Measurements from ENCODE around the gene GARS1.
A peak's percentile ranks its signal among the peaks of the same experiment; 100 is the strongest.

Gene GARS1

GRCh38 chr7:30656006-30656957 lies 61.6 kb downstream of the GARS1 start:
- no peak for DNase-seq (ENCODE audit: low read depth)

GRCh38 chr7:30657131-30657530 lies 62.5 kb downstream of the GARS1 start:
- DNase-seq (ENCODE audit: low read depth) = no peak

GRCh38 chr7:30658479-30659074 lies 63.9 kb downstream of the GARS1 start:
- DNase-seq (ENCODE audit: low read depth) = no peak

- no peak for DNase-seq (ENCODE audit: low read depth)
These were observed 64.6 kb downstream of the GARS1 start for GRCh38 chr7:30659312-30659711.

- DNase-seq (ENCODE audit: low read depth) = no peak
These were observed 65.9 kb downstream of the GARS1 start for GRCh38 chr7:30660331-30661255.

GRCh38 chr7:30661926-30662325 lies 67.2 kb downstream of the GARS1 start:
- no peak for DNase-seq (ENCODE audit: low read depth)

- no peak for DNase-seq (ENCODE audit: low read depth)
These were observed 67.8 kb downstream of the GARS1 start for GRCh38 chr7:30662431-30662939.

GRCh38 chr7:30663414-30663813 lies 68.7 kb downstream of the GARS1 start:
- DNase-seq (ENCODE audit: low read depth) = no peak

GRCh38 chr7:30664184-30664885 lies 69.7 kb downstream of the GARS1 start:
- DNase-seq (ENCODE audit: low read depth) = no peak

GRCh38 chr7:30665043-30665442 lies 70.4 kb downstream of the GARS1 start:
- no peak for DNase-seq (ENCODE audit: low read depth)

GRCh38 chr7:30665449-30665848 lies 70.8 kb downstream of the GARS1 start:
- no peak for DNase-seq (ENCODE audit: low read depth)

GRCh38 chr7:30667172-30667571 lies 72.5 kb downstream of the GARS1 start:
- no peak for DNase-seq (ENCODE audit: low read depth)

- no peak for DNase-seq (ENCODE audit: low read depth)
These were observed 73.4 kb downstream of the GARS1 start for GRCh38 chr7:30668102-30668501.

GRCh38 chr7:30671793-30672465 lies 77.3 kb downstream of the GARS1 start:
- peak; percentile 13 for DNase-seq (ENCODE audit: low read depth)

GRCh38 chr7:30674420-30674819 lies 79.7 kb downstream of the GARS1 start:
- DNase-seq (ENCODE audit: low read depth) = no peak

GRCh38 chr7:30674876-30675275 lies 80.2 kb downstream of the GARS1 start:
- no peak for DNase-seq (ENCODE audit: low read depth)

- no peak for DNase-seq (ENCODE audit: low read depth)
These were observed 84.1 kb downstream of the GARS1 start for GRCh38 chr7:30678805-30679204.

GRCh38 chr7:30679664-30680063 lies 85.0 kb downstream of the GARS1 start:
- DNase-seq (ENCODE audit: low read depth) = no peak

- DNase-seq (ENCODE audit: low read depth) = no peak
These were observed 86.7 kb downstream of the GARS1 start for GRCh38 chr7:30681331-30681797.

GRCh38 chr7:30681815-30682211 lies 87.1 kb downstream of the GARS1 start:
- no peak for DNase-seq (ENCODE audit: low read depth)

All from HS-5 (cell line).